ENCODE data around the gene RNF13.
"Not testable (repeated sequence)": the region's sequence is repeated elsewhere in the genome, so short reads cannot be mapped to it uniquely, and the experiment has no call there.

Gene RNF13

GRCh38 chr3:149844091-149844490, 31.1 kb downstream of the RNF13 start:
- DNase-seq = no peak

- DNase-seq = no peak
Observed at GRCh38 chr3:149845570-149846244, 32.7 kb downstream of the RNF13 start.

DNA sequence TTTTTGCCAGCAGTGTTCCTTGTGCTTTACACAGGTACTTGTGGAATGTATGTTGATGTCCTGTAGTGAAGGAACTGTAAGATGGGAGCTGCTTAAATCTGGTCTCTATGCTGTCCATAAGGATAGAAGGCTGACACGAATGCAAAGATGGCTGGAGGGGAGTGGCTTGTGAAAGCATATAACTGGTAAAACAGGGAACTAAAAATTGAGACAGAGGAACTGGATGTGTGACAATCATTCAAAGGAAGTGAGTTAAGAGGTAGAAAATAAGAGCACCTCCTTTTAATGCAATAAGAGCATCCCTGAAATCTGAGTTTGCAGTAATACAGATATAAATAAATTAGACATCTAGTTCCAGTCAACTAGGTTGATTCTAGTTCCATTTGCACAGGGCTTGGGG, 35.2 kb downstream of the RNF13 start:
- no peak for DNase-seq

GRCh38 chr3:149848688-149849087, 35.7 kb downstream of the RNF13 start:
- no peak for DNase-seq

- DNase-seq = no peak
Observed at GRCh38 chr3:149850787-149851584, 38.0 kb downstream of the RNF13 start.

GRCh38 chr3:149858911-149859310, 45.9 kb downstream of the RNF13 start:
- DNase-seq = no peak

GRCh38 chr3:149860881-149861280, 47.9 kb downstream of the RNF13 start:
- no peak for DNase-seq

DNA sequence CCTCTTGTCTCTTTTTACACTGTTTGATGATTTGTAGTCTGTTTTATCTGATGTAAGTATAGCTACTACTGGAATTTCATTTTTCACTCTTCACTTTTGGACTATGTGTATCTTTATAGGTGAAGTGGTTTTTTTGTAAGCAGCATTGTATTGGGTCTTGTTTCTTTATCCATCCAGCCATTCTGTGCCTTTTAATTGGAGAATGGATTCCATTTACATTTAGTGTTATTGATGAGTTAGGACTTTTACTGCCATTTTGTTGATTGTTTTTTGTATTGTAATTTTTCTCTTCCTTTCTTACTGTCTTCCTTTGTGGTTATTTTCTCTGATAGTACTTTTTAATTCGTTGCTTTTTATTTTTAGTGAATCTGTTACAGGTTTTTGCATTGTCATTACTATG, 54.5 kb downstream of the RNF13 start:
- no peak for DNase-seq

- no peak for DNase-seq
Observed at GRCh38 chr3:149871855-149872254, 58.8 kb downstream of the RNF13 start.

DNA sequence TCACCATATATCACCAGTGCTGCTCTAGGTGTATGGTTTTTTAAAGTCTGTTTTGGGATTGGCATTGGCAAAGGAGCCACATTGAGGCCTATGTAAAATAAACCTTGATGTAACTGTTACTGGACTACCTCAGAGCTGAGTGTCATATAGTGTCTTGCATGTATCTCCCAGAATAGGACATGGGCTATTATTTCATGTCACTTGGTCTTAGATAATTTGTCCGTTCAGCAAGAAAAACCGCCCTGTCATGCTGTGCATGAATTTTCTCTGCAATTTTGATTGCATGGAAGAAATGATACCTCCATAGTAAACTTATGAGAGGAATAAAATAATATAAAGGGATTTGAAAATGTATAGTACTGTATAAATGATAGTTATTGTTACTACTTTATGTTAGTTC, 59.6 kb downstream of the RNF13 start:
- no peak for DNase-seq

DNA sequence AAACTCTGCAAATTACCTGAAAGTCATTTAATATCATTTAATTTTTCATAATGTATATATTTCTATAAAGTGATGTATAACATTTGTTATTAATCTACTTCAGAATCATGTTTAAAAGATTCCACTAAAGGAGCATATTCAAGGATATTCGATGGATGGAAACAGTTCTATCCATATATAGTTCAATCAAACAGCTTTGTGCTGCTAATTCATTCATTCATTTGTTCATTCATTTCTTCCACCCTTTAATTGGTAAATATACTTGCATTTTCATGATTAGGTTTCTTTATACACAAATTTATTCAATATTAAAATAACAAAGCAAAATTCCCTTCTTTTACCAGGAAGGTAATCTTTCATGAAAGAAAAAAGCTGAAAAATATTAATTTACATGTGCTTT, 64.7 kb downstream of the RNF13 start:
- DNase-seq = no peak

DNA sequence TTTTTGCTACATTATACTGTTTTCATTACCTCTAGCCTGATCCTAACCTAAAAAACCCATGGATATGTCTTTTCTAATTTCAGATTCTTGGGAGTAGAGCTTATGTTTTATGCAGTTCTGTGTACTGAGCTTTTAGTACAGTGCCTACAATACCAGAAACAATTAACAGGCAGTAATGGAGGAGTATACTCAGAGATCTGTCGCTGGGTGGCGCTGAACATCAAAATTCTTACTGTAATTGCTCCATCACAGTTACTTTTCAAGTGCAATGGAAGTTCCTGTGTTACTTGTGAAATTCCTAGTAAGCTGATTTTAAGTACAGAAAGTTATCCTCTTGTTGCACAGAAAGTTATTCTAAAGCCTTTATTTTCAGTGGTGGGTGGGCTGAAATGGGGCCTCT, 66.9 kb downstream of the RNF13 start:
- peak; percentile 15 for DNase-seq

DNA sequence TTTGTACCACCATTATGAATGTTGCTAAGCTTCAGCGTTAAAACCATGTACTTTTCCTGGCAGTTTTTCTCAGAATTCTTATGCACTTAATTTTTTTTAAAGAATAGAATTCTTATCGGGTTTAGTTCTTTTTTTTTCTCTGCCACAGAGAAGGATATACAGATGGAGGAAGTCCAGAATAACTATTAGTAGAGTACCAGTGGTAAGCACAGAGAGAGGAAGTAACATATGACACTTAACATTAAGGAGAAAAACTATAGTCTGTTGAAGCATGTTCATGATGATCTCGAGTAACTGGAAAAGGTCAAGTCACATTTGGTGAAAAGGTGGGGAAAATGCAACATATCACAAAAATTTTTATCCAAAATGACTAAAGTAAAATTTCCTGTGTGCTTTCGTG, 68.9 kb downstream of the RNF13 start:
- no peak for DNase-seq

DNA sequence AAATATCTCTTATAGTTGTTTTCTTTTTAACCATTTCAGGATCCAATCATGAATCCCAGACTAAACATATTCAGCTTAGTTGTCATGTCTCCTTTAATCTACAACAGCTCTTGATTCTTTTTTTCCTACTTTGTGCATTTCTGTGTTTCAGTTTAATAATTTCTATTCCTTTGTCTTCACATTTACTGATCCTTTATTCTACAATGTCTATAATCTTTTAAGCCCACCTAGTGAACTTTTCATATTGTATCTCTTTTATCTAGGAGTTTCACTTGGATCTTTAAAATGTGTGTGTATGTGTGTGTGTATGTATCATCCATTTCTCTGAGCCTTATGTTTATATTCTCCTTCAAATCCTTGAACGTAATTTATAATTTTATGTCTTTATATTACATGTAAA, 70.1 kb downstream of the RNF13 start:
- DNase-seq = no peak

GRCh38 chr3:149883860-149884259, 70.8 kb downstream of the RNF13 start:
- not testable (repeated sequence) for DNase-seq

- not testable (repeated sequence) for DNase-seq
Observed at GRCh38 chr3:149884848-149885247, 71.8 kb downstream of the RNF13 start.

- no peak for DNase-seq
Observed at GRCh38 chr3:149886957-149887356, 73.9 kb downstream of the RNF13 start.

GRCh38 chr3:149891621-149892020, 78.6 kb downstream of the RNF13 start:
- no peak for DNase-seq

DNA sequence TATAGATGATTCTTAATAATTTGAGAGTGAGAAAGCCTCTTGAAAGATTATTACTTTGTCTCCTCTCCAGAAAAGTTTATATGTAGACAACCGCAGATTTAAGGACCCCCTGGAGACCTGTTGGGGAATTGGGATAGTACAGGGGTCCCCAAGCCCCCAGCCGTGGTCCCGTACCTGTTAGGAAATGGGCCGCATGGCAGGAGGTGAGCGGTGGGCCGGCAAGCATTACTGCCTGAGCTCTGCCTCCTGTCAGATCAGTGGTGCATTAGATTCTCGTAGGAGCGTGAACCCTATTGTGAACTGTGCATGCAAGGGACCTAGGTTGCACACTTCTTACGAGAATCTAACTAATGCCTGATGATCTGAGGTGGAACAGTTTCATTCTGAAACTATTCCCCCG, 79.4 kb downstream of the RNF13 start:
- no peak for DNase-seq

- no peak for DNase-seq
Observed at GRCh38 chr3:149894205-149894604, 81.2 kb downstream of the RNF13 start.

DNA sequence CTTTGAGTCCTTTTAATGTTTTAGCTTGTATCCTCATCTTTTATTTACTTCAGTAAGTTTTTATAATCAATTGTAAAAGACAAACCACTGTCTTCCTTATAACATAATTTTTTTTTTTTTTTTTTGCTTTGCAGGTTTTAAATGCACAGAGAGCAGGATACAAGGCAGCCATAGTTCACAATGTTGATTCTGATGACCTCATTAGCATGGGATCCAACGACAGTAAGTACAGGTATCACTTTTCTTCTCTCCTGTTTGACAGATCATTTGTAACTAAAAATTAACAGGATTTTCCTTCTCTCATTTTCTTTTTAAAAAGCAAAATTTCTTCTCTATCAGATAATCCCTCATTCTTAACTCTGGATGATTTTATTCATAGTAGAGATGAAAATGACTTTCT, 82.3 kb downstream of the RNF13 start:
- DNase-seq = no peak

DNA sequence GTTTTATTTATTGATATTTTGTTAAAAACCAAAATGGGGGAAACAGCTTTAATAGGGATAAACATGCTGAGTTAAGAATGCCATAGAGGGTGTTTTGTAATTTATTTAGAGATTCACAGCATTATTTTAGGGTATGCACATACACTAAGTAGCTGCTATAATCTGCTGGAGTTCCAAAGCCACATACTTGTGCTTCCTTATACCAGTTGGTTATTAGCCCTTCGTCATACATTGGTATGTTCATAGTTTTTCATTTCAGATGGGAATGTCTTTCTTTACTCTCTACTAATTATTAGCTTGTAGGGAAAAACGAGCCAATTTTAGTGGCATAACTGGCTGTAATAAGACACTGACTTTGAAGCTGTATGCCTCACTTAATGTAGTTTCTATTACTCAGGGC, 82.8 kb downstream of the RNF13 start:
- DNase-seq = no peak

DNA sequence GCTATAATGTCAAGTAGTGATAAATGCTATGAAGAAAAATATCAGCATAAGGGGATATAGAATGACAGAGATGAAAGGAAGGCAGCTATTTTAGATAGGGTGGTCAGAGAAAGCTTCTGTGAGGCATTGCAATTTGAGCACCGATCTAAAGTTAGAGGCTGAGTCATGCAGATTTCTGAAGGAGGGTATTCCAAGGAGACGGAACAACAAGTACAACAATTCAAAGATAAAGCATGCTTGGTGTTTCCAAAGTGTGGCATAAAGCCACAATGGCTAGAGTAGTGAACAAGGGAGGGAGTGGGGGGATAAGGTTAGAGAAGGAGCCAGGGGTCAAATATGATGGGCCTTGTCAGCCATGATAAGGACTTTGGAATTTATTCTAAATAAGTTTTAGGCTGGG, 85.8 kb downstream of the RNF13 start:
- DNase-seq = no peak

GRCh38 chr3:149900322-149900721, 87.3 kb downstream of the RNF13 start:
- DNase-seq = no peak

DNA sequence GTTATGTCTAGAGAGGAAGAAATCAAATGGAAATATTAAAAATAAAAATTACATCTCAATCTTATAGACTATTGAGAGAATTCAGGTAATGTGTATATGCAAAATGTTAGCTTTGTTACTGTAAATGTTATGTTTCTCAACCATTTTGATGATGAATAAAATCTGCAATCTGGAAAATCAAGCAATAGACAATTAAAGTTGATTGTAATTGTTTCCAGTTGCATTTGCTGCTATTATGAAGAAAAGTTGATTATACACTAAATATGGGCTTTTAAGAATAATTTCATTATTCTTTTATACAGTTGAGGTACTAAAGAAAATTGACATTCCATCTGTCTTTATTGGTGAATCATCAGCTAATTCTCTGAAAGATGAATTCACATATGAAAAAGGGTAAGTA, 88.8 kb downstream of the RNF13 start:
- no peak for DNase-seq

Data from CD4-positive, alpha-beta T cell treated with Interleukin-12 subunit alpha and Interleukin-12 subunit beta, for 1 hour (primary cell).